WI38 (cell line): Measurements from ENCODE around the gene ALPI.

Experiments
- H3K4me3 ChIP-seq: 2 replicates; pipeline ENCODE4 v1.5.1; 2011; ENCODE audit warnings: low read depth, mild to moderate bottlenecking, control low read depth, low read length
- TF ChIP-seq, protein P1 (sequence below): IDR thresholded peaks from 2 replicates; pipeline ENCODE4 v1.5.1; 2012; ENCODE audit warnings: low read depth, mild to moderate bottlenecking, control low read depth, low read length

Gene ALPI

GRCh38 chr2:232492963-232493700, 37.2 kb downstream of the ALPI start:
- H3K4me3 ChIP-seq = no peak overlapping the region
- TF ChIP-seq, protein P1, sequence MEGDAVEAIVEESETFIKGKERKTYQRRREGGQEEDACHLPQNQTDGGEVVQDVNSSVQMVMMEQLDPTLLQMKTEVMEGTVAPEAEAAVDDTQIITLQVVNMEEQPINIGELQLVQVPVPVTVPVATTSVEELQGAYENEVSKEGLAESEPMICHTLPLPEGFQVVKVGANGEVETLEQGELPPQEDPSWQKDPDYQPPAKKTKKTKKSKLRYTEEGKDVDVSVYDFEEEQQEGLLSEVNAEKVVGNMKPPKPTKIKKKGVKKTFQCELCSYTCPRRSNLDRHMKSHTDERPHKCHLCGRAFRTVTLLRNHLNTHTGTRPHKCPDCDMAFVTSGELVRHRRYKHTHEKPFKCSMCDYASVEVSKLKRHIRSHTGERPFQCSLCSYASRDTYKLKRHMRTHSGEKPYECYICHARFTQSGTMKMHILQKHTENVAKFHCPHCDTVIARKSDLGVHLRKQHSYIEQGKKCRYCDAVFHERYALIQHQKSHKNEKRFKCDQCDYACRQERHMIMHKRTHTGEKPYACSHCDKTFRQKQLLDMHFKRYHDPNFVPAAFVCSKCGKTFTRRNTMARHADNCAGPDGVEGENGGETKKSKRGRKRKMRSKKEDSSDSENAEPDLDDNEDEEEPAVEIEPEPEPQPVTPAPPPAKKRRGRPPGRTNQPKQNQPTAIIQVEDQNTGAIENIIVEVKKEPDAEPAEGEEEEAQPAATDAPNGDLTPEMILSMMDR = no peak

GRCh38 chr2:232493701-232494474, 37.9 kb downstream of the ALPI start:
- TF ChIP-seq, protein P1 = no peak

GRCh38 chr2:232494542-232494941, 38.6 kb downstream of the ALPI start:
- H3K4me3 ChIP-seq = no peak overlapping the region
- TF ChIP-seq, protein P1 = no peak

More at GRCh38 chr2:232493701-232494474, 37.9 kb downstream of the ALPI start:
- no peak overlapping the region for H3K4me3 ChIP-seq

- no peak overlapping the region for H3K4me3 ChIP-seq
- TF ChIP-seq, protein P1 = no peak
Observed at GRCh38 chr2:232495292-232495691, 39.3 kb downstream of the ALPI start.

DNA sequence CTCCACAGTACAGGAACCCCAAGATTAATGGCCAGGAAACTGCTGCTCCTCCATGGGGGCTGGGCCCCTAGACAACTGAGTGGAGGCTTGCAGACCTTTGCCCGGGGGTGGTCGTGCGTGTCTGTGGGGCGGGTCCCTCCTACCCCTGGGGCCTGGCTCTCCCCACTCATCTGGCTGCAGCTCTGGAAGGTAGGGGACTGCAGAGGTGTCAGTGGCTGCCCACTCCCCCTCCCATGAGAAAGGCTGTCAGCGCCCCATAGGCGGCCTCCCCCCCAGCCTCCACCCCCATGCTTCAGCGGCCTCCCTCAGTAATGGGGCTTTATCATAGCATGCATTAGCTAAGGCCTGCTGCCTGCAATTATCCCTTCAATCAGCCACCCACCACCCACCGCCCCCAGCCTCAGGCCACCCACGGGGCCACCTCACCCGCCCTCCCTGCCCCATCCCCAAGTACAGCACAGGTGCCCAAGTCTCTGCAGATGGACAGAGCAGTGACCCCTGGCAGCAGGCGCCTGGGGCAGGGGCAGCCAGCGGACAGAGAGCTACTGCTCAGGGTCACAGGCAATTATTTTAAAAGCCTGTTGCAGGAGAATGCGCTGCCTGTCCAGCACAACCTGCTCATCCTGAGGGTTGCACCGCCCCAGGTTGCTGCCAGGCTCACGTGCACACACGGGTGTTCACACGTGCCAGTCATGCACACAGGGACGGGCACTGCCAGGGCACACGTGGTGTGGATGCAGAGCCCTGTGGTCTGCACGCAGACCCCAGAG, 40.7 kb downstream of the ALPI start:
- TF ChIP-seq, protein P1 = no peak
- H3K4me3 ChIP-seq = no peak overlapping the region

GRCh38 chr2:232497348-232497747, 41.4 kb downstream of the ALPI start:
- TF ChIP-seq, protein P1 = no peak

GRCh38 chr2:232498452-232498851, 42.5 kb downstream of the ALPI start:
- TF ChIP-seq, protein P1 = no peak
- no peak overlapping the region for H3K4me3 ChIP-seq

More at GRCh38 chr2:232497348-232497747, 41.4 kb downstream of the ALPI start:
- H3K4me3 ChIP-seq = no peak overlapping the region
